RKO (cell line): Measurements from ENCODE around the gene CDH12.
"Not testable (repeated sequence)": the region's sequence is repeated elsewhere in the genome, so short reads cannot be mapped to it uniquely, and the experiment has no call there.

Experiments
- DNase-seq: peaks from one replicate; pipeline ENCODE4 v3.0.0-alpha.2; 2016; ENCODE audit warnings: low spot score

The CDH12 gene

DNA sequence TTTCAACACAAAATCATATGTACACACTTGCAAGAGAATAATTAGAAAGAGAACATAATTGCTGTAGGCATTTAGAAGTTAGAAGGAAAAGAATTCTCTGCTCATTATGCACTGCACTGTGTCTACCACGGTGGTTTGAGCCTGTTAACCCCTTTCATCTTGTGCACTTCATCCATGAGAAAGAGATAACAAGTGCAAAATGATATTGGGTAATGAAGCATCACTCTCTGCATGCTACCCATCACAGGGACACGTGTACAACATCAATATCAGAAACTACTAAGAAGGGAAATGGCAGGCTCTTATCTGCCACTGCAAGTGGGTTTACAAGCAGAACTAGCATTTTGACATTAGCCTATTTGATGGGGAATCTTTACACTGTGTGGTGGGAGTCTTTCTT, 202.6 kb downstream of the CDH12 start:
- no peak for DNase-seq

DNA sequence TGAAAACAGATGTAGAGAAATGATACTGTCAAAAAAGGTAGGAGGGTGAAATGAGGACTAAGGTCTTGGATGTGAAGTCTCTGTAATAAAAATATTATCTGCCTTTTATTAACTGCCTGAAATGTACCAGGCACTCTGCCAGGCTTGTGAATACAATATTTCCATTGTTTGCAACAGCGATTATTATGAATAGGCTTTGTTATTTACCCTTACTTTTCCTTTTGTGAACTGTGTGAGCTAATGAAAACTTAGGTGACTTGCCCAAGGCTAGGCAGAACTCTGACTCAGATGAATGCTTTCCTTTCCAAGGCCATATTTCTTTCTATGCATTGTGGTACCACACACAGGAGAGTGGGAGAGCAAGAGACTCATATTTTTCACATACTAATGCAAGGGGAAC, 204.1 kb downstream of the CDH12 start:
- DNase-seq, result no peak

DNA sequence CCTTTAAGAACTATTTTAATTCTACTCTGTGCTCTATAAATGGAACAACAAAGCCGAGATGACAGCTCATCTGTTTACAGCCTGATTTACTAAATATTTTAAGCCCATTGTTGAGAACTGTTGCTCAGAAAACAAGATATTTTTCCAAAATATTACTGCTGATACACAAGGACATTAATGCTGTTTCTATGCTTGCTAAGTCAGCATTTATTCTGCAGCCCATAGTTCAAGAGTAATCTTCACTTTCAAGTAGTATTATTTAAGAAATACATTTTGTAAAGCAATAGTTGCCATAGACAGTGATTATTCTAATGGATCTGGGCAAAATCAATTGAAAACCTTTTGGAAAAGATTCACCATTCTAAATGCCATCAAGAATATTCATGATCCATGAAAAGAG, 208.3 kb downstream of the CDH12 start:
- no peak for DNase-seq

DNA sequence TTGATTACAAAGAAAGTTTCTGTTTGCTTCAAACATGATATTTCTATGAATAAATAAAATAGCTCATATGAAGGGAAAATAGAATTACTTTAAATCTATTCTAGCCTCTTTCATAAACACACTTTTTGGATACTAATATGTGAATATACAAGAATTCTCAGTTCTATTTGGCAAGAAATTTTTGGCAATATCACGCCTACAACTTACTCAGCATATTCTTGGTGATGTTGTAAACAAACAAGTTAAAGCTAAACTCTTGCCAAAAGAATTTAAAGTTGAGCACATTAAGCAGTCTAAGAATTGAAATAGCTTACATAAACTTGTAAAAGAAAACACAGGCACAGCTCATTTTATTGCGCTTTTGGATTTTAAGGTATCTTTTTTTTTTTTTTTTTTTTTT, 209.8 kb downstream of the CDH12 start:
- DNase-seq, result no peak

DNA sequence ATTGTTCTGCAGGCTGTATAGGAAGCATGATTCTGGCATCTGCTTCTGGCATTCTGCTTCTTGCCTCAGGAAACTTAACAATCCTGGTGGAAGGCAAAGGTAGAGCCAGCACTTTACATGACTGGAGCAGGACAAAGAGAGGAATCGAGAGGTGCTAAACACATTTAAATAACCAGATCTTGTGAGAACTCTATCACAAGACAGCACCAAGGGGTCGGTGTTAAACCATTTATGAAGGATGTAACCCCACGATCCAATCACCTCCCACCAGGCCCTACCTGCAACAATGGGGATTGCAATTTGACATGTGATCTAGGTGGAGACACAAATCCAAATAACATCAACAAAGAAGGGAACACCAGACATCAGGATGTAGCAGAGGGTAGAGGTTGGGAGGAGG, 221.5 kb downstream of the CDH12 start:
- no peak for DNase-seq

DNA sequence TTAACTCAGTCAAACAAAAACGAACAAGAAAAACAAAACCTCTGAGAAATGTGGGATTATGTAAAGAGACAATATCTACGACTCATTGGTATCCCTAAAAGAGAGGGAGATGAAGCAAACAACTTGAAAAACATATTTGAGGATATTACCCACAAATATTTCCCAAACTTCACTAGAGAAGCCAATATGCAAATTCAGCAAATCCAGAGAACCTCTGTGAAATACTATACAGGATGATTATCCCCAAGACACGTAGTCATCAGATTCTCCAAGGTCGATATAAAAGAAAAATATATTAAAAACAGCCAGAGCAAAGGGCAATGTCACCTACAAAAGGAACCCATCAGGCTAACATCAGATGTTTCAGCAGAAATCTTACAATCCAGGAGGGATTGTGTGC, 226.1 kb downstream of the CDH12 start:
- no peak for DNase-seq

DNA sequence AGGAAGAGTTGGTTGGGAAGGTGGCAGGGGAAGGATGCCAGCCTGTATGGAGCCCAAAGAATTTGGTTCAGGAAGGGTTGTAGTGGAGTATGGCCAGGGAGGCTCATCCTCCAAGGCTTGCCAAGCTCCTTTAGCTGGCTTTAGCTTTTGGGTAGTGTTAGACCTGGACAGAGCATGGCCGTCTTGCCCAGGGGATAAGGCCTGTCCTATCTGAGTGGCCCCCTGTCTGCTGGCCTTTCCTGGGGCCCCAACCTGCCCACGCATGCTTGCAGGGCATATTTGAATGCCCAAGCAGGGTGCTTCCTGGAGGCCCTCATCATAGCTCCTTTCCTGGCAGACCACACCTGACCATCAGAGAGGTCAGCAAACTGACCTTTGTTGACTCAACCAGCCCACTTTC, 227.7 kb downstream of the CDH12 start:
- no peak for DNase-seq

DNA sequence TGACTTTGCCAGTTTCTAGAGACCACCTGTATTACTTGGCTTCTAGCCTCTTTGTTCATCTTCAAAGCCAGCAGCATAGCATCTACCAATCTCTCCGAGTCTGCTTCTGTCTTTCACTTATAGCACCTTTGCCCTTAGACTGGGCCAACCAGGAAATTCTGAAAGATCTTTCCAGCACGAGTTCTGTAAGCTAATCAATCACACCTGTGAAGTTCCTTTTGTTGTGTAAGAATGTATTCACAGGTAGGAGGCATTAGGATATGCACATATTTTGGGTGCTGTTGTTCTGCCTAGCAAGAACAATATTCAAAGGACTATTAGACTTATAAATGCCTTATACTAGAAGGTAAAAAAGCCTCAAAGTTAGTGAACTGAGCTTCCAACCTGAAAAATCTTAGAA, 232.1 kb downstream of the CDH12 start:
- DNase-seq, result no peak

DNA sequence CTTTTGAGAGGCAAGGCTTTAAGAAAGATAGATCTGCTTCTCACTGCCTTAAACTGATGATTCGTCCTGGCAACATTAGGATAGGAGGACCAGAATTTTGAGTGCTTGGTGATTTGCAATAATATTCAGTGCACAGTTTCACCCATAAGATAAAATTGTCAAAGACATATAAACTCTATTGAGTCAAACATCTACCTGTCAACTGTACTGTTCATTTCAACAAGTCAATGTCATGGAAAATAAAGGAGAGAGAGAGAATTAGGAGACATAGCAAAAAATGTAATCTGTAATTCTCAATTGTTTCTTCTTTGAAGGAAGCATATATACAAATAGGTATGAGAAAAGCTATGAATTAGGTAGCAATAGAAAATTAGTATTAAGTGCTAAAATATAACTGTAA, 237.2 kb downstream of the CDH12 start:
- no peak for DNase-seq

DNA sequence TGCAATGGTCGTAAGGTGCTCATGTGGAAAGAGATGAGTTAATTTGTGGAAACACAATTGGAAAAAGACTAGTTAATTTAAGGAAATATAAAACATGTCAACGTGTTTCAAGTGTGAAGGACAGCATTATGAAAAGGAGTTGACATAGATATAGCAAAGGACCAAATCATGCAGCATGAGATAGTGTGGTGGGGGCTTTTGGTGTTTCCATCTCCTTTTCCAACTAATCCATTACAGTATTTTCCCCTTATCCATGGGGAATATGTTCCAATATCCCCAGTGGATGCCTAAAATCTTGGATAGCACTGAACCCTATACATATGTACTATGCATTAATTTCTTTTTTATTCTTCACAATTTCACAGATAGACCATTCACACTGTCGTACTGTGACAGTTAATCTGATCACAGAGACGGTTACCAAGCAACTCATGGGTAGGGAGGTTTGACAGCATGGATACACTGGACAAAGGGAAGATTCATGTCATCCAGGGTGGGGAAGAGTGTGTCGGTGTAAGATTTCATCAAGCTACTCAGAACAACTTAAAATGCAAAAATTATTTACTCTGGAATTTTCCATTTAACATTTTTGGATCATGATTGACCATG, 238.6 kb downstream of the CDH12 start:
- no peak for DNase-seq

DNA sequence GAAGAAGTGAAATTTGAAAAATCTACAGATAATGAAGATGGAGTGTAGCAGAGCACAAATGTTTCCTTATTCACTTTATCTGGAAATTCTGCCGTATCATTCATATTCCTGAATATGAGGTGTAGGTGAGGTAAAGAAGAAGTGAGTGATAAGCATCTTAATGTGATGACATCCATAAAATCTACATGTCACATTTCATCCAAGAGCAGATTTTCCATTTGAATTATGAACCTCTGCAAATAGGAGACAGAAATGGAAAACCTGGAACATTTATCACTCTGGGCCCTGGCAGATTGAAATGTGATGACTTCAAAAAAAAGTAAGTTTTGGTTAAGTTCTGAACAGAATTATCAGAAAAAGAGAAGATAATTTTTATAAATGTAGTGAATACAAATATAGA, 240.2 kb downstream of the CDH12 start:
- no peak for DNase-seq

DNA sequence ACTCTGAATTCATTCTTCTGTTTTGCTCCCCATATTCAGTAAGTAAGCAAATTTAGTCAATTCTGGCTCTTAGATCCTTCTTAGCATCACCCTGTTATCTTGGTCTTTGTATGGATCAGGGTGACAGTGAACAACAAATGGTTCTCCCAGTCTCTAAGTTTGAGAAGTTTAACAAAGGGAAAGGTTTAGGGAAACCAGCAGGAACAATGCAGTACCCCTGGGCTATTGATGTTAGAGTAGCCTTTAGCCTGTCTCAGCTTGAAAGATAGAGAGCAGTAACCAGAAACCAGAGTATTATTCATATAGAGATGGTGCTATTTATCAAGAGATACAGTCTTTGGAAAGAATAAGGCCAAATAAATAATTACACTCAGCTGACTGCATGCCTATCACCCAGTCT, 241.8 kb downstream of the CDH12 start:
- no peak for DNase-seq

DNA sequence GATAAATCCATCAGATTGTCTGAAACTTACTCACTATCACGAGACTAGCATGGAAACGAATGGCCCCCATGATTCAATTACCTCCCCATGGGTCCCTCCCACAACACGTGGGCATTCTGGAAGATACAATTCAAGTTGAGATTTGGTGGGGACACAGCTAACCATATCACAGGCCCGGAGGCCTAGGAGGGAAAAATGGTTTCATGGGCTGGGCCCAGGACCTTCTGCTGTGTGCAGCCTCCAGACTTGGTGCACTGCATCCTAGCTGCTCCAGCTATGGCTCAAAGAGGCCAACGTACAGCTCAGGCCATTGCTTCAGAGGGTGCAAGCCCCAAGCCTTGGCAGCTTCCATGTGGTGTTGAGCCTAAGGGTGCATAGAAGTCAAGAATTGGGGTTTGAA, 245.6 kb downstream of the CDH12 start:
- not testable (repeated sequence) for DNase-seq

DNA sequence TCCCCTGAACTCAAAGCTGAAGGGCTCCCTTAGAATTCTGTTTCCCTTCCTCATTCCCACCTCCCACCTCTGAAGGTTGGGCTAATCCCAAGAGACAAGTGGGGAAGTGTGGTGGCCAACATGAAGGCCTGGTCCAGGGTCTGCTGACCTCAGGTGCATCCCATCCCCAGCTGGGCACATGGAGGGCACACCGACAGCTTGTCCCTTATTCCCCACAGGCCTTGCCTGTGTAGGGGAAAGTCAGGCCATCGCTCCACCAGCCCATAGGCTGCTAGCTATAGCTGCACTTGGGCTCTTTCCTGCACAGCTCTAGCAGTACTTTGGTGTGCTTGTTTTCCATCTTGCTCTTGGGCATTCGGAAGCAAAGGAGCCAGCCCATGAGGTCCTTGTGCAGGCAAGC, 247.7 kb downstream of the CDH12 start:
- DNase-seq, result no peak

DNA sequence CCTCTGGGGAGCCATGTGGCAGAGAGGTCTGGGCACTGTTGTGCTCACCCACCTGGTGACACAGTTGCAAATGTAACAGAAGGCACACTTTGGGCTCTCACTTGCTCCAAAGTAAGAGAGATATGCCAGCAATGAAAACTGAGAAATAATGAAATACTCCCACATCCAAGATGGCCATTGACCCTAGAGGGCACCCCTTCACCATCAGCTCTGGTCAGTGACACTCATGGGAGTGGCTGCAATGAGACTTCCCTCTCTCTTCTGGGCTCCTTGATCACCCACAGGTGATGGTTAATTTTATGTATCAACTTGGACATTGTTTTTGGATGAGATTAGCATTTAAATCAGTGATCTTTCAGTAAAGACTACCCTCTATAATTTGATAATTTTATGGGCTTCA, 248.4 kb downstream of the CDH12 start:
- no peak for DNase-seq

DNA sequence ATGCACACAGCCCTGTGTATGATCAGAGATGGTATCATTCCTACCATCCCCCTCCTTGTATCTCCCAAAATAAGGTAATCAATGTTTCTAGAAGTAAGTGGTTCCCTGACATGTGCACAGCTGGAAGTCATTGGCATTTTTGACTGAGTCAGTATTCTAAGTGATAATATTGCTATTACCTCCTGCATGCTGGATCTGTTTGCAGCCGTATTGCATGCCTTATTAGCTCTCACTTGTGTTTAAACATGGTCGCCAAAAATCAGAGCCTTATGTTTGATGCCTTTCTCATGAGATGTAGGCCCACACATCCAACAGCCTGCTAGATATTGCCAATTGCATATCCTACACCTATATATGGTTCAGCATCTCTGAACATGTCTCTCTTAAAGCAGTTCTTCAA, 254.3 kb downstream of the CDH12 start:
- DNase-seq, result no peak

DNA sequence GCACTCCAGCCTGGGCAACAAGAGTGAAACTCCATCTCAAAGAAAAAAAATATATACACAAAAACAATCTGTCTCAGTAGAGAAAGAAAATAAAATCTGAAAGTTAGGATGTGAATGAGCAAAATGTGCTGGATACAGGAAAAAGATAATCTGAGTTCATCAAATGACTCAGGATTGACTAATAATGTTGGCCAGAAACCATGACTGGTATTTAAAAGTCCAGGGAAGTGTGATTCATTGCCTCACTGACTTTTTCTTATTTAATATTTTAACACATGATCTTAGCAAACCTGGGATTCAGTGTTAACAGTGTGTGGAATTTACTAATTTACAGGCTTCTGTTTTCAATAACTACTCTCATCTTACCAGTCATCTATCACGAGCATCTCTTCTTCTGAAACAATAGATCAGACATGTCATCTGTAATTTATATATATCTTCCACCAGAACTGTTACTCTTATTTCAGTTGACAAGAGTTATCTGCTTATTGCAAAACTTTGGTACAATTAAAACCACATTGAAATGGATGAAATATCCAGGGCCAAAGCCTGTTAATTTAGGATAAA, 256.7 kb downstream of the CDH12 start:
- DNase-seq, result peak; percentile 92

DNA sequence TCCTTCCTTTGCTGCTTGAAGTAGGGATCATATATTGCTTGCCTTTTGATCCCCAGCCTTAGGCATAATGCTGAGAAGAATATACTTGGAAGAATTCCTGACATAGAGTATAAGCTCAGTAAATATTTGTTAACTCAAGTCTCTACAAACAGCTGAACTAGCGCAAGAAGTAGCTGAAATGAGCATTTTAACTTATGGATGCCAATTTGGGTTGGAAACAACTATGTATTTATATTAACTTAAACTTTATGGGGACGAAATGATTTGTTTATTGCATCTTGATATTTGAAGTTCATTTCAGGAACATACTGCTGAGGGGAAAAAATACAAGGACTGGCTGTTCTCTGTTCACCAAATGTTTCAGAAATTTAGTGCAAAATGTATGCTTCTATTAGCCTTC, 258.7 kb downstream of the CDH12 start:
- DNase-seq, result no peak

DNA sequence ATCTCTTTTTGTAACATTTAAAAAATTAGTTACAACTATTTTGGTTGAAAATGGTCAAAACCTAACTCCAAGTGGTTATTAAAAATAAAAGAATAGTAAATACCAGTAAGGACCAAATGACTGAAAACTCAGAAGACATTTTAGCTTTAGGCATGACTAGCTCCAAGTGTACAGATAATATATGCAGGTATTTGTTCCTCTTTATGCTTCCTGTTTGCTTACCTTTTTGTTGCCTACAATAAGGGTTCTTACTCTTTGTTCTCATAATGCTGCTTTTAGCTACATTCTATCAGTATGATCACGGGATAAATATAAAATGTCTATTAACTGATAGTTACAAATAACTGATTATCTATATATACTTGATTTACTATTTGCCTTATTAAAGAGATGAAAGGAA, 259.6 kb downstream of the CDH12 start:
- DNase-seq, result no peak

DNA sequence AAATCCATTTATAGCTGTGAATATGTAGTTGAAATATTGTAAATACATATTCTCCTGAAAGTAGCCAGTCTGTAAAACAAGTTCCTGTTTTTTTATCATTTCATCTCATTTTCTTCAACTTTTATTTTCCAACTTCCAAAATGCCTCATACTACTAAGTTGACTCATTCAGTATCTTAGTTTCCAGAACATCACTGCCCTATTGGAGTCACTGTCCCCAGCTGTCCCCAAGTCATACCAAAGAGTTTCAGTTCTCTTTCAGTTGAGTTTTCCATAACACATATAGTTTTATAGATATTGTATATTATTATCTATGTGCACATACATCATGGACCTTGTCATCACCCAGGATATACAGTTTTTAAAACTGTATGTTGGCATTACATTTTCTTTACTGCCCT, 261.7 kb downstream of the CDH12 start:
- DNase-seq, result no peak

DNA sequence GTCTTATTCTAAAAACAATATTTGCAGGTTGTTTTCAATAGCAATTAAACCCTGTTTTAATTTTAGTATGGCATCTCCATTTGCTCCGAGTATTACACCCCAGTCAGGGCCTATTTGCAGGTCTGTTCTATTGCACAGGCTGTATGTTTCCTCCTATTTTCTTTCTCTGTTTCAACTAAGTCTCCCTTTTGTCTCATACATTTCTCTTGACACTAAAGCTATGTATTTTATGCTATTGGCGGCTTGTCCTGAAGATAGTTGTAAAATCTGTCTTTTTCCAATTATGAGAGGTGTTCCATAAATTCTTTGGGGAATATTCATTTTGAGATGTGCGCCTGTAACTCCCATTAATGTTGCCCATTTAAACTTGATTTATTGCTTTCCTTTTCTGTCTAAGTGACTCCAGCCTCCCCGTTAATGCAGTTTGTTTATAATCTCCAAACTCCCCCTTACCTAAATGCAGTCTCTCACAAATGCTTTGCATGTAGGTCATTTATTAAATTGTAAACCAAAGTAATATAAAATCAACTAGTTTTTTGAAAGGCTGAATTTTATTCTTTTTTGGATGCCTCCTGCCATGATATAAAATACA, 262.4 kb downstream of the CDH12 start:
- no peak for DNase-seq

DNA sequence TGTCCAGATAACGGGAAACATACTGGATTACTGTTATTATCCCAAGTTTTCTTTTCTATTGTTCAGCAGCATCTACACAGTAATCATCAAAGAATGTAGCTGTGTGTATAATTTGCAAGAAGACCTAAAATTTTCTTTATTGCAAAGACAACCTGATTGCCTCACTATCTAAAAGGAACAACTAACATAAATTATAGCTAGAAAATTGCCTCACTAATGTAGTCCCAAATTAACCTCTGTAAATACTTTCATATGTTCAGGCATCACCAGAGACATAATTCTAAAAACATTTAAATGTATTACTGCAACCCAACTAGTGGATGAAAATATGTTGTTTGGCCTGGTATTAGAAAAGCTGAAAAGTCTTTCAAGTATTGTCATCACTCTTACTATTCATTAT, 275.4 kb downstream of the CDH12 start:
- no peak for DNase-seq

DNA sequence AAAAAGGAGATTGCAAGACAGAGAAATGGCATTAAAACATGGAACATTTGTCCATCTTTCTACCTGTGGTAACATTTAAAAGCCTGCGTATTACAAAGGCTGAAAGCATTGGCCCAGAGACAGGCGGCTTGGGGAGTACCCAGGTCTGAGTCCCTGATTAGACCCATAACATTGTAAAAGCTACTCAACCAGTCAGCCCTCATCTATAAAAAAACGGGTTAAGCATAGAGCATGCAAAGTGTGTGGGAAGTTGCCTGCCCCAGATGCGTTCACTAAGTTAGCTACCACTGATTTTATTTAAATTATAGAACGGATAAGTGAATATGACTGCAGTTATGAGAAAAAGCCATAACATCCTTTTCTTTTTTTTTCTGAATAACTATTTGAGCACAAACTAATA, 276.1 kb downstream of the CDH12 start:
- DNase-seq, result no peak

DNA sequence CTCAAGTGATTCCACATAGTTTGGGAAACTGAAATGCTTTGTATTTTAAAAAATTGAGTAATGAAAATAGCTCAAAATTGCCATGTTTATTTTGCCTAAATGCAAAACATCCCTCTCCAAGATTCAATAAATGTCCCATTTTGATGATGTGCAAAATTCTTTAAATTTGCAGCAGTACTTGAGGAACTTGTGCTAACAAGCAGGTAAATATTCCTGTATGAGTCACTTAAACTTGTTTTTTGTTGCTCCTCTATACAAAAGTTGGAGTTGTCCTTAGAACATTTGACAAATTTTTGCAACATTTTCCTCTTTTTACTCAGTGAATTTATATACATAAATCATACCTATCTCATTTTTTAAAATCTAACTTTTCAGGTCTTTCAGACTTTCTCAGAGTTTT, 280.2 kb downstream of the CDH12 start:
- no peak for DNase-seq
